GM06990 (cell line): ENCODE data around the gene SYNE3.

Source experiments
- DNase-seq: peaks from one replicate; pipeline ENCODE4 v3.0.0-alpha.2; 2011; ENCODE audit not compliant: insufficient read length; ENCODE audit errors: extremely low read depth
- H3K27me3 ChIP-seq: replicated peaks from 2 replicates; pipeline ENCODE4 v1.6.0; 2011; ENCODE audit warnings: low read length; ENCODE audit not compliant: control insufficient read depth, insufficient read depth
- H3K36me3 ChIP-seq: 2 replicates; pipeline ENCODE4 v1.5.1; 2011; ENCODE audit warnings: low read length; ENCODE audit not compliant: control insufficient read depth, insufficient read depth
- H3K4me3 ChIP-seq: replicated peaks from 2 replicates; pipeline ENCODE4 v1.5.1; 2011; ENCODE audit warnings: low read depth, mild to moderate bottlenecking, control low read depth, low read length
- CTCF ChIP-seq: IDR thresholded peaks from 2 replicates; pipeline ENCODE4 v1.5.1; 2011; ENCODE audit warnings: low read length, control low read depth, mild to moderate bottlenecking, inconsistent platforms; ENCODE audit not compliant: insufficient read depth, poor library complexity, severe bottlenecking

Gene SYNE3

DNA sequence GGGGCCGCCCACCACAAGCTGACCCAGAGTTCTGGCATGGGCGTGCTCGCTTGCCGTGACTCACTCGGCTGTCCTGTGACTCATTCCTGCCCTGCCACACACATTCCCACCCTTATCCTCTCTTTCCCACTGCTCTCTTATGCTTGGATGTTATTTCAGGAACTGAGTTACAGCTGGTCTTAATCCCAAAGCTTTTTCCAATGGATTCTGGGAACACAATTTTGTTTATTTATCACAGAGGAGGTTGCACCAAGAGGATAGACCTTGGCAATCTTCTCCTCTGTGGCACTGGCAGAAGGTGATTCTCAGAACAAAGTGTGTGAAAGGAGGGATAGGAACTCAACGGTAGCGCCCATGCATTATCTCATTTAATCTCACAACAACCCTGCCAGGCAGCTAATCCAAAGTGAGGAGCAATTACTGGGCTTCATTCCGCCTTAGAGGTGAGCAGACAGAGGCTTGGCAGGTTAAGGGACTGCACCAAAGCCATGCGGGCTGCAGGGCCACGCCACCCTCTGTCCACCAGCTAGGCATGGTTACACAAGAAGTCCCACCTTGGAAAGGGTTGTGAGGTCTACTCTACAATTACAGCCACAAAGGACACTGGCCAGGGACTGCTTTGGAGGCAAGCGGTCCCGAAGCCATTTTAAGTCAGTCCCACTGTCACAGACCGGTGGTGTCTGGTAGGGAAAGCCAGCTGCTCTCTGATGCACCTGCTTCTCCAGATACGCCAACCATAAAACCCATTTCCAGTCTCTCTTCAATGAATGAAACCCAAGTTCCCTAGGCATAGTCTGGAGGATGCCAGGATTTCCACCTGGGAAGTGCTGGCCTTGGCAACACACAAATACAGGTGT is 32.9 kb downstream of the SYNE3 start:
- no peak for TF ChIP-seq CTCF
- H3K4me3 ChIP-seq = no peak overlapping the region
- no peaks in the 10 kb centered on the region for H3K27me3 ChIP-seq
- no peak for DNase-seq
- peaks cover 10% of the 10 kb centered on the region for H3K36me3 ChIP-seq

GRCh38 chr14:95482627-95483308 is 33.7 kb downstream of the SYNE3 start:
- Histone ChIP-seq H3K27me3 (no peaks in the 10 kb centered on the region), H3K36me3 (peaks cover 15% of the 10 kb centered on the region), H3K4me3 (no peak overlapping the region)
- no peak for TF ChIP-seq CTCF
- no peak for DNase-seq

- TF ChIP-seq CTCF = no peak
- Histone ChIP-seq H3K4me3 (no peak overlapping the region), H3K27me3 (no peaks in the 10 kb centered on the region), H3K36me3 (peaks cover 17% of the 10 kb centered on the region)
- no peak for DNase-seq
Observed at GRCh38 chr14:95481391-95482022, 34.9 kb downstream of the SYNE3 start.

DNA sequence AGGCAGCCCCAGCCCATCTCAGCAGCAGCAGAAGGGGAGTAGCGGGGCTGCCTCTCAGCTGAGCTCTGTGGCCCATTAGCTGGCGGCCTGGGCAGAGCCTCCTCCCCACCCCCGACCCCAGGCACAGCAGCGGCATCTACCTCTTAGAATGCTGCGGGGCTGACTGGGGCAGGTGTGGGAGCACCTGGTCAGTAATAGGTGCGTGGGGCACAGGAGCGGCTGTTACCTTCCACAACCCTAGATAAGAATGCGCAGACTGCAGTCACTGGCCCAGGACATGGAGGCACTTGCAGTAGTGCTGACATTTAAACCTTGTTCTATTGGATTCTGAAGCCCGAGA is 35.6 kb downstream of the SYNE3 start:
- Histone ChIP-seq H3K4me3 (no peak overlapping the region), H3K27me3 (no peaks in the 10 kb centered on the region), H3K36me3 (peaks cover 19% of the 10 kb centered on the region)
- no peak for DNase-seq
- TF ChIP-seq CTCF = no peak

GRCh38 chr14:95480109-95480886 is 36.2 kb downstream of the SYNE3 start:
- DNase-seq = peak; percentile 63
- H3K27me3 ChIP-seq = no peaks in the 10 kb centered on the region
- peaks cover 22% of the 10 kb centered on the region for H3K36me3 ChIP-seq
- no peak for TF ChIP-seq CTCF
- no peak overlapping the region for H3K4me3 ChIP-seq
